Astrocyte (in vitro differentiated cells and primary cell): Measurements from ENCODE around the gene LIN7C.

Source experiments
- EZH2 ChIP-seq: IDR thresholded peaks from 2 replicates; pipeline ENCODE4 v1.6.1; 2012; ENCODE audit warnings: mild to moderate bottlenecking, low read length, inconsistent platforms; ENCODE audit not compliant: insufficient read depth
- TF ChIP-seq, protein P1 (sequence below): IDR thresholded peaks from 2 replicates; pipeline ENCODE4 v1.5.1; 2011; ENCODE audit warnings: low read depth, mild to moderate bottlenecking, inconsistent platforms, low read length, moderate library complexity; ENCODE audit not compliant: insufficient read depth

DNA sequence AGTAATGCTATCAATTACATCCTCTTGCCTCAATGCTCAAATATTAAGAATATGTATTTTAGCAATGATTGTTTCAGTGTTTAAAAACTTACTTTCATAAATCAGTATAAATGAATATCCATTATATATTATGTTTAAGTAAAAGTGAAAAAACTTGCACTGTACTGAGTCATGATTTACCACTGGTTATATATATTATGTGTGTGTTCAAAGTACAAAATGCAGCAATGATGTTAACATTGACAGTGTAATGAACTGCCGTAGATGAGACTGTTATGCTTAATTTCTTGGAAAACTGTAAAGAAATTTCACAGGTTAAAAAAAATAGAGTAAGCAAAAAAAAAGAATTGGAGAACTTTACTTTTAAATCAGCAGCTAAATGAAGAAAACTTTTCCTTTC is 8.7 kb downstream of the LIN7C start:
- TF ChIP-seq, protein P1, sequence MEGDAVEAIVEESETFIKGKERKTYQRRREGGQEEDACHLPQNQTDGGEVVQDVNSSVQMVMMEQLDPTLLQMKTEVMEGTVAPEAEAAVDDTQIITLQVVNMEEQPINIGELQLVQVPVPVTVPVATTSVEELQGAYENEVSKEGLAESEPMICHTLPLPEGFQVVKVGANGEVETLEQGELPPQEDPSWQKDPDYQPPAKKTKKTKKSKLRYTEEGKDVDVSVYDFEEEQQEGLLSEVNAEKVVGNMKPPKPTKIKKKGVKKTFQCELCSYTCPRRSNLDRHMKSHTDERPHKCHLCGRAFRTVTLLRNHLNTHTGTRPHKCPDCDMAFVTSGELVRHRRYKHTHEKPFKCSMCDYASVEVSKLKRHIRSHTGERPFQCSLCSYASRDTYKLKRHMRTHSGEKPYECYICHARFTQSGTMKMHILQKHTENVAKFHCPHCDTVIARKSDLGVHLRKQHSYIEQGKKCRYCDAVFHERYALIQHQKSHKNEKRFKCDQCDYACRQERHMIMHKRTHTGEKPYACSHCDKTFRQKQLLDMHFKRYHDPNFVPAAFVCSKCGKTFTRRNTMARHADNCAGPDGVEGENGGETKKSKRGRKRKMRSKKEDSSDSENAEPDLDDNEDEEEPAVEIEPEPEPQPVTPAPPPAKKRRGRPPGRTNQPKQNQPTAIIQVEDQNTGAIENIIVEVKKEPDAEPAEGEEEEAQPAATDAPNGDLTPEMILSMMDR: no peak
- TF ChIP-seq EZH2: no peak
